Measurements from ENCODE around the gene GMDS. TPM values are rescaled to one million over a fixed set of nuclear protein-coding genes. Genes with fewer than 3 reads are reported as not detected.

GMDS gene
- total RNA-seq, 1 experiment from 2014 or later, result 27.6 TPM

DNA sequence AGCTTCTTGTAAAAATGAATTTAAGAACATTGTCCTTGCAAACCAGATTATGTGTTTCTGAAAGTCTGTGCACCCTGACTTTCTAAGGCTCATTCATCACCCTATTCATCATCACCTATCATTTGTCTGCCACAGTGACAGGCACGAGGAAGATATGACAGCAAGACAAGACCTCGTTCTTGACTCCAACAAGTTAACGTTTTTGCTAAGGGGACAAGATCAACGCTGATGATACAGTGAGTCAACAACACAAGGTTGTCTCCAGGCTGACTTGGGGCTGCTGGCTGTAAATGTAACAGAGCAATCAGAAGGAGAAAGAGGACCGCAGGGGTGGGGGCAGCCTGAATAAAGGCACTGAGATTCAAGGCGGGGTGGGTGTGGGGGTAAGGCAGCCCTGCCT is 541.5 kb downstream of the GMDS start:
- no peaks in the 10 kb centered on the region for H3K79me2 ChIP-seq (ENCODE audit: insufficient read depth, low read length)
- no peak overlapping the region for H3K56ac ChIP-seq (ENCODE audit: insufficient read length, low read depth, low read length)
- H3K9ac ChIP-seq (ENCODE audit: extremely low read depth, insufficient read length, low read length), result no peak overlapping the region
- no peaks in the 10 kb centered on the region for H3K23me2 ChIP-seq (ENCODE audit: insufficient read length, low read depth, low read length, poor library complexity, severe bottlenecking)
- no peak overlapping the region for H3K4me2 ChIP-seq (ENCODE audit: insufficient read depth, insufficient read length, low read length)
- H3K27me3 ChIP-seq (ENCODE audit: insufficient read depth, low read length), result no peaks in the 10 kb centered on the region
- no peak overlapping the region for H2BK20ac ChIP-seq (ENCODE audit: low read depth, low read length, poor library complexity, severe bottlenecking)
- no peak overlapping the region for H3K4ac ChIP-seq (ENCODE audit: low read depth, low read length)
- no peaks in the 10 kb centered on the region for H4K20me1 ChIP-seq (ENCODE audit: control insufficient read depth, insufficient read depth, insufficient read length)
- H4K5ac ChIP-seq (ENCODE audit: insufficient read length, low read depth, low read length), result no peak overlapping the region
- no CpG with 5 or more reads among the region's 6 CpGs for WGBS (ENCODE audit: extremely low coverage, insufficient read length, low lambda C conversion rate)
- H2AFZ ChIP-seq (ENCODE audit: low read length), result no peak overlapping the region
- H2BK5ac ChIP-seq (ENCODE audit: insufficient read length, low read length), result no peak overlapping the region
- no peak overlapping the region for H2BK120ac ChIP-seq (ENCODE audit: low read depth, low read length, poor library complexity, severe bottlenecking)
- H3K18ac ChIP-seq (ENCODE audit: insufficient read length, low read depth, low read length), result no peak overlapping the region
- no peak overlapping the region for H3T11ph ChIP-seq (ENCODE audit: low read length)
- no peak for DNase-seq
- H3K4me1 ChIP-seq (ENCODE audit: insufficient read depth, low read length), result no peaks in the 10 kb centered on the region
- Mint-ChIP-seq H3K4me3 (no peak overlapping the region), H3K36me3 (ENCODE audit: insufficient read depth in 1 of 3, low read depth in 3 of 3) (no peaks in the 10 kb centered on the region), H3K27ac (no peak overlapping the region), H3K9me3 (no peaks in the 10 kb centered on the region), H3K27me3 (ENCODE audit: low read depth) (peaks cover under 1% of the 10 kb centered on the region; the same call in 1 of the 2 replicates), H3K4me1 (peaks cover 0 to 2% of the 10 kb centered on the region in 2 experiments; a peak in 1 of 4 replicates)
- H3K9me3 ChIP-seq (ENCODE audit: control insufficient read depth, low read depth, low read length), result no peaks in the 10 kb centered on the region
- H3K23ac ChIP-seq (ENCODE audit: insufficient read length, low read depth, low read length), result no peak overlapping the region
- no peak overlapping the region for H4K8ac ChIP-seq (replicated peaks; ENCODE audit: insufficient read length, low read depth, low read length)
- H3K27ac ChIP-seq (ENCODE audit: insufficient read length, low read depth, low read length), result no peak overlapping the region
- H4K91ac ChIP-seq (ENCODE audit: insufficient read length, low read depth, low read length), result no peak overlapping the region
- no peak overlapping the region for H3K14ac ChIP-seq (ENCODE audit: insufficient read depth, low read length)
- no peaks in the 10 kb centered on the region for H3K79me1 ChIP-seq (ENCODE audit: insufficient read depth, low read depth, low read length, poor library complexity, severe bottlenecking)
- no peak overlapping the region for H2BK15ac ChIP-seq (ENCODE audit: low read depth, low read length)
- TF ChIP-seq, protein P1, sequence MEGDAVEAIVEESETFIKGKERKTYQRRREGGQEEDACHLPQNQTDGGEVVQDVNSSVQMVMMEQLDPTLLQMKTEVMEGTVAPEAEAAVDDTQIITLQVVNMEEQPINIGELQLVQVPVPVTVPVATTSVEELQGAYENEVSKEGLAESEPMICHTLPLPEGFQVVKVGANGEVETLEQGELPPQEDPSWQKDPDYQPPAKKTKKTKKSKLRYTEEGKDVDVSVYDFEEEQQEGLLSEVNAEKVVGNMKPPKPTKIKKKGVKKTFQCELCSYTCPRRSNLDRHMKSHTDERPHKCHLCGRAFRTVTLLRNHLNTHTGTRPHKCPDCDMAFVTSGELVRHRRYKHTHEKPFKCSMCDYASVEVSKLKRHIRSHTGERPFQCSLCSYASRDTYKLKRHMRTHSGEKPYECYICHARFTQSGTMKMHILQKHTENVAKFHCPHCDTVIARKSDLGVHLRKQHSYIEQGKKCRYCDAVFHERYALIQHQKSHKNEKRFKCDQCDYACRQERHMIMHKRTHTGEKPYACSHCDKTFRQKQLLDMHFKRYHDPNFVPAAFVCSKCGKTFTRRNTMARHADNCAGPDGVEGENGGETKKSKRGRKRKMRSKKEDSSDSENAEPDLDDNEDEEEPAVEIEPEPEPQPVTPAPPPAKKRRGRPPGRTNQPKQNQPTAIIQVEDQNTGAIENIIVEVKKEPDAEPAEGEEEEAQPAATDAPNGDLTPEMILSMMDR (conservative IDR thresholded peaks at IDR 0.05), result no peak
- no peak overlapping the region for H2AK5ac ChIP-seq (ENCODE audit: insufficient read length, low read length)
- no peak overlapping the region for H2BK12ac ChIP-seq (ENCODE audit: insufficient read length, low read depth, low read length)
